IMR-90 (cell line): ENCODE measurements around the gene SEC22A.

Experiments
- CEBPB ChIP-seq: IDR thresholded peaks from 2 replicates; pipeline ENCODE4 v1.6.1; 2012; ENCODE audit warnings: low read depth, low read length, improper control_type of control experiment
- CHD1 ChIP-seq: IDR thresholded peaks from 2 replicates; pipeline ENCODE4 v1.6.1; 2012; ENCODE audit warnings: low read depth, low read length, improper control_type of control experiment
- CTCF ChIP-seq: conservative IDR thresholded peaks from 2 replicates; pipeline ENCODE4 v1.5.1; 2012; ENCODE audit warnings: mild to moderate bottlenecking, low read depth, low read length, improper control_type of control experiment
- ELK1 ChIP-seq: fragments of 150-350 bp; IDR thresholded peaks from 2 replicates; pipeline ENCODE4 v1.6.1; 2016; ENCODE audit warnings: low read depth, mild to moderate bottlenecking, low read length, moderate library complexity, borderline replicate concordance
- MAZ ChIP-seq: IDR thresholded peaks from 2 replicates; pipeline ENCODE4 v1.6.1; 2012; ENCODE audit warnings: low read depth, mild to moderate bottlenecking, low read length, improper control_type of control experiment, moderate library complexity, borderline replicate concordance
- MXI1 ChIP-seq: IDR thresholded peaks from 2 replicates; pipeline ENCODE4 v1.6.1; 2012; ENCODE audit warnings: low read depth, mild to moderate bottlenecking, low read length, moderate library complexity, borderline replicate concordance
- NFE2L2 ChIP-seq: fragments of 150-350 bp; IDR thresholded peaks from 2 replicates; pipeline ENCODE4 v1.6.1; 2016; ENCODE audit warnings: low read depth, mild to moderate bottlenecking, low read length
- POLR2A ChIP-seq: IDR thresholded peaks from 2 replicates; pipeline ENCODE4 v1.6.1; 2012; ENCODE audit warnings: mild to moderate bottlenecking, low read depth, low read length
- RAD21 ChIP-seq: IDR thresholded peaks from 2 replicates; pipeline ENCODE4 v1.6.1; 2012; ENCODE audit warnings: low read length, improper control_type of control experiment
- RFX5 ChIP-seq: IDR thresholded peaks from 2 replicates; pipeline ENCODE4 v1.8.0; 2012; ENCODE audit warnings: low read depth, mild to moderate bottlenecking, low read length, moderate library complexity
- SMC3 ChIP-seq: fragments of 150-350 bp; IDR thresholded peaks from 2 replicates; pipeline ENCODE4 v1.6.1; 2016; ENCODE audit warnings: low read depth, mild to moderate bottlenecking, antibody characterized with exemption, low read length, moderate library complexity

- TF ChIP-seq CTCF, result no peak
- no peak for TF ChIP-seq RAD21
- no peak for TF ChIP-seq POLR2A
- no peak for TF ChIP-seq SMC3
- TF ChIP-seq CHD1, result no peak
- TF ChIP-seq MXI1, result no peak
- TF ChIP-seq CEBPB, result no peak
- TF ChIP-seq MAZ, result no peak
- TF ChIP-seq RFX5, result no peak
- TF ChIP-seq ELK1, result no peak
- TF ChIP-seq NFE2L2, result no peak
These were observed 49.1 kb upstream of the SEC22A start for GRCh38 chr3:123152687-123153086.
